ENCODE data around the gene PLCB2.

GRCh38 chr15:40295877-40296560 is 11.7 kb downstream of the PLCB2 start:
- TF ChIP-seq CTCF (IDR thresholded peaks at IDR 0.05) = no peak
- TF ChIP-seq TCF7L2 (IDR thresholded peaks at IDR 0.05; ENCODE audit: low read depth, low read length) = no peak
- no peak for TF ChIP-seq POLR2AphosphoS5 (IDR thresholded peaks at IDR 0.05; ENCODE audit: low read depth, low read length)
- no peak for TF ChIP-seq SIN3A (IDR thresholded peaks at IDR 0.05; ENCODE audit: borderline replicate concordance, insufficient read depth, low read depth, low read length)
- TF ChIP-seq REST (IDR thresholded peaks at IDR 0.05; ENCODE audit: insufficient read depth in 1 of 2, low read depth in 2 of 2, low read length in 1 of 2) = no peak

Data from Panc1 (cell line).